ENCODE measurements around the gene TRAPPC10. TPM values are rescaled to one million over a fixed set of nuclear protein-coding genes. Genes with fewer than 3 reads are reported as not detected.

TRAPPC10 gene
- total RNA-seq, 2 donors from 2014 or later = 10.9 to 26.4 TPM

Small RNA genes lying within 50 kb of the gene (small RNA-seq; reads per million reads assigned to genes)
- gene RNU6-1150P = not detected

Other genes starting within 250 kb of the TRAPPC10 start
- 10 to 100 TPM in 1 of 2 donors, 1 to 10 TPM in 1; 8.6 to 11.9 TPM for gene CSTB, start 236.0 kb upstream of the TRAPPC10 start, total RNA-seq
- gene RRP1, start 222.7 kb upstream of the TRAPPC10 start, total RNA-seq = 10 to 100 TPM in 1 of 2 donors, 1 to 10 TPM in 1; 9.9 to 27.7 TPM
- 10 to 100 TPM; 21.8 to 39.2 TPM for gene AGPAT3, start 147.1 kb upstream of the TRAPPC10 start, total RNA-seq
- 10 to 100 TPM in 1 of 2 donors, 1 to 10 TPM in 1; 6.5 to 14.5 TPM for gene PWP2, start 95.1 kb downstream of the TRAPPC10 start, total RNA-seq
- 1 to 10 TPM; 2.1 to 3.0 TPM for gene GATD3, start 121.4 kb downstream of the TRAPPC10 start, total RNA-seq
- 1 to 10 TPM; 1.6 to 2.0 TPM for gene ICOSLG, start 228.6 kb downstream of the TRAPPC10 start, total RNA-seq
- gene DNMT3L, start 249.6 kb downstream of the TRAPPC10 start, total RNA-seq = not detected